Epithelial cell of esophagus (primary cell): ENCODE results near the gene ATRAID.

Source experiments
- DNase-seq: peaks from one replicate; pipeline ENCODE4 v3.0.0; 2010; ENCODE audit warnings: low read depth
- H3K4me3 ChIP-seq: 2 replicates; pipeline ENCODE4 v1.5.1; 2011; ENCODE audit warnings: mild to moderate bottlenecking, low read length, control low read depth
- CTCF ChIP-seq: IDR thresholded peaks from 2 replicates; pipeline ENCODE4 v1.5.1; 2011; ENCODE audit warnings: low read depth, mild to moderate bottlenecking, low read length, control low read depth, inconsistent platforms; ENCODE audit not compliant: insufficient read depth; ENCODE audit errors: missing control alignments

Gene ATRAID

DNA sequence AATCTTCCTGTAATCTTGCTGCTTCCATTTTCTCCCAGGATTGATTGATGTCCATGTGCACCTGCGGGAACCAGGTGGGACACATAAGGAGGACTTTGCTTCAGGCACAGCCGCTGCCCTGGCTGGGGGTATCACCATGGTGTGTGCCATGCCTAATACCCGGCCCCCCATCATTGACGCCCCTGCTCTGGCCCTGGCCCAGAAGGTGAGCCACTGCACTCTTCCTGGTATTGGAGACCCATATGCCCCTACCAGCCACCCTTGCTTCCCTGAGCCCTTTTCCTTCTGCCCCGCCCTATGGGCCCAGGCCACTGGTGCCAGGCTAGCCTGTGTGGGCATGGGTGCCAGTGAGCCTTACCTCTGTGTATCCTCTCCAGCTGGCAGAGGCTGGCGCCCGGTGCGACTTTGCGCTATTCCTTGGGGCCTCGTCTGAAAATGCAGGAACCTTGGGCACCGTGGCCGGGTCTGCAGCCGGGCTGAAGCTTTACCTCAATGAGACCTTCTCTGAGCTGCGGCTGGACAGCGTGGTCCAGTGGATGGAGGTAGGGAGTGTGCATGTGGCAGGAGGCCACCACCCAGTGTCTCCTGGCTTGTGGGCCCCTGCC, 25.6 kb downstream of the ATRAID start:
- TF ChIP-seq CTCF = no peak
- H3K4me3 ChIP-seq = no peak overlapping the region
- no peak for DNase-seq

DNA sequence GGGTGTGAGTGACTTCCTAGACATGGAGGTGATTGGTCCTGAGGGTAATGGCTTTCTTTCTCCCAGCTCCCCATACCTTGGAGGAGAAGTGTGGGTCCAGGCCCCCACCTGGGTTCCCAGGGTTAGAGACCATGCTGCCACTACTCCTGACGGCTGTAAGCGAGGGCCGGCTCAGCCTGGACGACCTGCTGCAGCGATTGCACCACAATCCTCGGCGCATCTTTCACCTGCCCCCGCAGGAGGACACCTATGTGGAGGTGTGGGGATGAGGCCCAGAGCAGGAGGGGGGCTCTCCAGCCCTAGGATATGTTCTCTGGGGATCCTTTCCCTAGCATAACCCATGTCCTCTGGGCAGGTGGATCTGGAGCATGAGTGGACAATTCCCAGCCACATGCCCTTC, 27.1 kb downstream of the ATRAID start:
- no peak for TF ChIP-seq CTCF
- DNase-seq = no peak
- H3K4me3 ChIP-seq = no peak overlapping the region

GRCh38 chr2:27240406-27240805, 28.6 kb downstream of the ATRAID start:
- DNase-seq = no peak
- H3K4me3 ChIP-seq = no peak overlapping the region
- no peak for TF ChIP-seq CTCF

- TF ChIP-seq CTCF = no peak
- no peak overlapping the region for H3K4me3 ChIP-seq
- no peak for DNase-seq
Observed at GRCh38 chr2:27241761-27242613, 30.1 kb downstream of the ATRAID start.

DNA sequence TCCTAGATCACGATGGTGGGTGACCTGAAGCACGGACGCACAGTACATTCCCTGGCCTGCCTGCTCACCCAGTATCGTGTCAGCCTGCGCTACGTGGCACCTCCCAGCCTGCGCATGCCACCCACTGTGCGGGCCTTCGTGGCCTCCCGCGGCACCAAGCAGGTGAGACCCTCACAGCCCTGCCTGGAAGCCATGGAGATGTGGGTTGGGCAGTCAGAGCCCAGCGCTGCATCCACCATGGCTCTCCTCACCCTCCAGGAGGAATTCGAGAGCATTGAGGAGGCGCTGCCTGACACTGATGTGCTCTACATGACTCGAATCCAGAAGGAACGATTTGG, 30.7 kb downstream of the ATRAID start:
- no peak for TF ChIP-seq CTCF

GRCh38 chr2:27243391-27244130, 31.7 kb downstream of the ATRAID start:
- DNase-seq = no peak
- H3K4me3 ChIP-seq = no peak overlapping the region
- TF ChIP-seq CTCF = no peak

More for the DNA sequence above, 30.7 kb downstream of the ATRAID start:
- no peak for DNase-seq
- H3K4me3 ChIP-seq = no peak overlapping the region
